Neural cell (in vitro differentiated cells): Measurements from ENCODE around the gene MAPK9. TPM values are rescaled to one million over a fixed set of nuclear protein-coding genes. Genes with fewer than 3 reads are reported as not detected.

Experiments used
- H2AFZ ChIP-seq: fragments of 200-600, 300-800 bp; sonication (generic), shearing (Covaris generic); 2 replicates; pipeline ENCODE4 v1.6.0; 2014; ENCODE audit warnings: low read depth, mild to moderate bottlenecking, antibody characterized with exemption, low read length, moderate library complexity
- H3F3A ChIP-seq: fragments of 200-600 bp; shearing (Covaris generic); 2 replicates; pipeline ENCODE4 v1.6.1; 2016; ENCODE audit warnings: mild to moderate bottlenecking, moderate library complexity, mixed read lengths, antibody characterized with exemption, low read length; ENCODE audit not compliant: insufficient read depth, poor library complexity, severe bottlenecking
- H3K27ac ChIP-seq: fragments of 200-600, 300-800 bp; sonication (generic), shearing (Covaris generic); 2 replicates; pipeline ENCODE4 v1.5.1; 2014; ENCODE audit warnings: mild to moderate bottlenecking, low read length, moderate library complexity
- H3K27me3 ChIP-seq: fragments of 300-800, 200-600 bp; sonication (generic), shearing (Covaris generic); 2 replicates; pipeline ENCODE4 v1.6.0; 2014; ENCODE audit warnings: mild to moderate bottlenecking, low read depth, low read length, moderate library complexity; ENCODE audit not compliant: insufficient read depth
- H3K36me3 ChIP-seq: fragments of 300-800, 200-600 bp; sonication (generic), shearing (Covaris generic); 2 replicates; pipeline ENCODE4 v1.5.1; 2014; ENCODE audit warnings: mild to moderate bottlenecking, antibody characterized with exemption, low read length, moderate library complexity; ENCODE audit not compliant: insufficient read depth
- H3K4me2 ChIP-seq: fragments of 300-800, 200-600 bp; sonication (generic), shearing (Covaris generic); 2 replicates; pipeline ENCODE4 v1.6.0; 2014; ENCODE audit warnings: mild to moderate bottlenecking, low read length
- H3K4me3 ChIP-seq: fragments of 300-800, 200-600 bp; sonication (generic), shearing (Covaris generic); 2 replicates; pipeline ENCODE4 v1.5.1; 2014; ENCODE audit warnings: mild to moderate bottlenecking, low read length, moderate library complexity
- H3K79me2 ChIP-seq: fragments of 200-600 bp; shearing (Covaris generic); replicated peaks from 2 replicates; pipeline ENCODE4 v1.6.0; 2014; ENCODE audit warnings: mild to moderate bottlenecking, low read length, moderate library complexity; ENCODE audit not compliant: insufficient read depth
- H3K9ac ChIP-seq: fragments of 300-800, 200-600 bp; sonication (generic), shearing (Covaris generic); 2 replicates; pipeline ENCODE4 v1.6.1; 2016; ENCODE audit warnings: mild to moderate bottlenecking, low read length, mixed read lengths
- H3K9me2 ChIP-seq: fragments of 200-600 bp; shearing (Covaris generic); 2 replicates; pipeline ENCODE4 v1.6.1; 2016; ENCODE audit warnings: mild to moderate bottlenecking, low read length, mixed read lengths; ENCODE audit not compliant: insufficient read depth
- H3K9me3 ChIP-seq: fragments of 200-600, 300-800 bp; sonication (generic), shearing (Covaris generic); 2 replicates; pipeline ENCODE4 v1.6.1; 2016; ENCODE audit warnings: mild to moderate bottlenecking, mixed run types, low read length, moderate library complexity, mixed read lengths
- H4K20me1 ChIP-seq: fragments of 200-600 bp; shearing (Covaris generic); 2 replicates; pipeline ENCODE4 v1.6.1; 2016; ENCODE audit warnings: mild to moderate bottlenecking, mixed run types; ENCODE audit not compliant: insufficient read depth
- CTCF ChIP-seq: fragments of 450-650 bp; IDR thresholded peaks from 2 replicates; pipeline ENCODE4 v1.5.1; 2014; ENCODE audit warnings: antibody characterized with exemption, mild to moderate bottlenecking, moderate library complexity; ENCODE audit not compliant: poor library complexity, severe bottlenecking
- EP300 ChIP-seq: fragments of 450-650 bp; conservative IDR thresholded peaks from 2 replicates; pipeline ENCODE4 v1.6.1; 2014; ENCODE audit warnings: antibody characterized with exemption, mild to moderate bottlenecking, moderate library complexity; ENCODE audit not compliant: poor library complexity, severe bottlenecking
- EZH2 ChIP-seq: fragments of 200-600, 300-800 bp; shearing (Covaris generic), sonication (generic); IDR thresholded peaks from 2 replicates; pipeline ENCODE4 v1.6.1; 2014; ENCODE audit warnings: antibody characterized with exemption, low read length, borderline replicate concordance, mild to moderate bottlenecking; ENCODE audit not compliant: insufficient read depth, poor library complexity, severe bottlenecking
- MXI1 ChIP-seq: fragments of 450-650 bp; conservative IDR thresholded peaks from 2 replicates; pipeline ENCODE4 v1.6.1; 2014; ENCODE audit warnings: antibody characterized with exemption, mild to moderate bottlenecking; ENCODE audit not compliant: poor library complexity, severe bottlenecking
- POLR2AphosphoS5 ChIP-seq: IDR thresholded peaks from 2 replicates; pipeline ENCODE4 v1.6.1; 2012
- RAD21 ChIP-seq: fragments of 450-650 bp; conservative IDR thresholded peaks from 2 replicates; pipeline ENCODE4 v1.6.1; 2014; ENCODE audit warnings: antibody characterized with exemption, mild to moderate bottlenecking, moderate library complexity
- SMC3 ChIP-seq: fragments of 450-650 bp; conservative IDR thresholded peaks from 2 replicates; pipeline ENCODE4 v1.6.1; 2014; ENCODE audit warnings: antibody characterized with exemption, mild to moderate bottlenecking, moderate library complexity; ENCODE audit not compliant: poor library complexity
- TAF1 ChIP-seq: IDR thresholded peaks from 2 replicates; pipeline ENCODE4 v1.6.1; 2012; ENCODE audit warnings: low read depth
- polyA plus RNA-seq: library from polyadenylated mRNA; depleted of rRNA; stranded (reverse); fragments of >200 nt; gene quantifications from 2 replicates; pipeline ENCODE4 v1.2.3, GENCODE V29; 2014

MAPK9 gene
- polyA plus RNA-seq, 1 donor from 2014 or later, result 73.9 TPM

- H3K27ac ChIP-seq, result no peak overlapping the region
- H3K9ac ChIP-seq, result no peak overlapping the region
- no peak overlapping the region for H3K4me3 ChIP-seq
- TF ChIP-seq SMC3 (no peak), EZH2 (no peak), MXI1 (no peak), POLR2AphosphoS5 (no peak), RAD21 (no peak), EP300 (no peak)
- peaks cover 34% of the 10 kb centered on the region for H3K36me3 ChIP-seq
- no peaks in the 10 kb centered on the region for H3K27me3 ChIP-seq
- H3K9me2 ChIP-seq, result no peaks in the 10 kb centered on the region
- no peak overlapping the region for H2AFZ ChIP-seq
- peaks cover 19% of the 10 kb centered on the region for H3K9me3 ChIP-seq
- H3K79me2 ChIP-seq, result no peaks in the 10 kb centered on the region
- no peak overlapping the region for H3K4me2 ChIP-seq
- H4K20me1 ChIP-seq, result no peaks in the 10 kb centered on the region
- no peaks in the 10 kb centered on the region for H3F3A ChIP-seq
These were observed 41.6 kb downstream of the MAPK9 start for GRCh38 chr5:180250329-180250728.

GRCh38 chr5:180241600-180241999 is 50.3 kb downstream of the MAPK9 start:
- Histone ChIP-seq H2AFZ (no peak overlapping the region), H3K36me3 (peaks cover 5% of the 10 kb centered on the region), H3K4me3 (no peak overlapping the region), H3K79me2 (no peaks in the 10 kb centered on the region), H4K20me1 (no peaks in the 10 kb centered on the region), H3K9ac (no peak overlapping the region), H3K4me2 (no peak overlapping the region), H3K27ac (no peak overlapping the region), H3F3A (no peaks in the 10 kb centered on the region), H3K27me3 (no peaks in the 10 kb centered on the region), H3K9me2 (no peaks in the 10 kb centered on the region), H3K9me3 (no peaks in the 10 kb centered on the region)
- TF ChIP-seq TAF1 (no peak), POLR2AphosphoS5 (no peak), EP300 (no peak), EZH2 (no peak), MXI1 (no peak), RAD21 (no peak)

- no peak overlapping the region for H3K4me3 ChIP-seq
- no peaks in the 10 kb centered on the region for H3K9me2 ChIP-seq
- no peaks in the 10 kb centered on the region for H3F3A ChIP-seq
- H3K27ac ChIP-seq, result no peak overlapping the region
- no peaks in the 10 kb centered on the region for H3K9me3 ChIP-seq
- H3K4me2 ChIP-seq, result no peak overlapping the region
- TF ChIP-seq MXI1, result no peak
- no peak for TF ChIP-seq TAF1
- TF ChIP-seq CTCF, result no peak
- no peak for TF ChIP-seq EZH2
- TF ChIP-seq RAD21, result no peak
- TF ChIP-seq POLR2AphosphoS5, result no peak
- no peaks in the 10 kb centered on the region for H3K79me2 ChIP-seq
- H3K27me3 ChIP-seq, result no peaks in the 10 kb centered on the region
- H2AFZ ChIP-seq, result no peak overlapping the region
- H4K20me1 ChIP-seq, result no peaks in the 10 kb centered on the region
- peaks cover 5% of the 10 kb centered on the region for H3K36me3 ChIP-seq
- no peak overlapping the region for H3K9ac ChIP-seq
These were observed 53.3 kb downstream of the MAPK9 start for GRCh38 chr5:180238631-180239030.
